Glutamatergic neuron (in vitro differentiated cells): ENCODE data around the gene NDUFAF8. TPM values are rescaled to one million over a fixed set of nuclear protein-coding genes. Genes with fewer than 3 reads are reported as not detected.

ENCODE experiments used
- DNase-seq: peaks from one replicate; pipeline ENCODE4 v3.0.0; 2022
- H3K27ac Mint-ChIP-seq: one replicate; pipeline ENCODE4 v1.8.0; 2020; ENCODE audit warnings: mild to moderate bottlenecking, mixed read lengths, inconsistent platforms; ENCODE audit not compliant: unreplicated experiment
- H3K27me3 Mint-ChIP-seq: one replicate; pipeline ENCODE4 v1.8.0; 2020; ENCODE audit warnings: mild to moderate bottlenecking, moderate library complexity, mixed read lengths, inconsistent platforms; ENCODE audit not compliant: unreplicated experiment
- H3K36me3 Mint-ChIP-seq: one replicate; pipeline ENCODE4 v1.8.0; 2020; ENCODE audit warnings: mild to moderate bottlenecking, mixed read lengths, inconsistent platforms; ENCODE audit not compliant: unreplicated experiment
- H3K4me1 Mint-ChIP-seq: one replicate; pipeline ENCODE4 v1.8.0; 2020; ENCODE audit warnings: mild to moderate bottlenecking, low read depth, mixed read lengths, inconsistent platforms; ENCODE audit not compliant: unreplicated experiment
- H3K4me3 Mint-ChIP-seq: one replicate; pipeline ENCODE4 v1.8.0; 2020; ENCODE audit warnings: mild to moderate bottlenecking, mixed read lengths, inconsistent platforms; ENCODE audit not compliant: unreplicated experiment
- H3K9me3 Mint-ChIP-seq: one replicate; pipeline ENCODE4 v1.8.0; 2020; ENCODE audit warnings: mild to moderate bottlenecking, moderate library complexity, mixed read lengths, inconsistent platforms; ENCODE audit not compliant: unreplicated experiment
- CTCF ChIP-seq: fragments of 200-600 bp; sonication (generic); IDR thresholded peaks from one replicate; pipeline ENCODE4 v1.5.0; 2021; ENCODE audit not compliant: partially characterized antibody, unreplicated experiment
- total RNA-seq: library from RNA; stranded (reverse); fragmentation: NEBNext Ultra II Directional; extraction: Animal tissue kit (Norgen Biotek cat#: 25700); gene quantifications from one replicate; pipeline ENCODE4 v1.2.1, GENCODE V29; 2021; ENCODE audit not compliant: unreplicated experiment

The NDUFAF8 gene
- total RNA-seq, 1 donor from 2014 or later, result 31.5 TPM

DNA sequence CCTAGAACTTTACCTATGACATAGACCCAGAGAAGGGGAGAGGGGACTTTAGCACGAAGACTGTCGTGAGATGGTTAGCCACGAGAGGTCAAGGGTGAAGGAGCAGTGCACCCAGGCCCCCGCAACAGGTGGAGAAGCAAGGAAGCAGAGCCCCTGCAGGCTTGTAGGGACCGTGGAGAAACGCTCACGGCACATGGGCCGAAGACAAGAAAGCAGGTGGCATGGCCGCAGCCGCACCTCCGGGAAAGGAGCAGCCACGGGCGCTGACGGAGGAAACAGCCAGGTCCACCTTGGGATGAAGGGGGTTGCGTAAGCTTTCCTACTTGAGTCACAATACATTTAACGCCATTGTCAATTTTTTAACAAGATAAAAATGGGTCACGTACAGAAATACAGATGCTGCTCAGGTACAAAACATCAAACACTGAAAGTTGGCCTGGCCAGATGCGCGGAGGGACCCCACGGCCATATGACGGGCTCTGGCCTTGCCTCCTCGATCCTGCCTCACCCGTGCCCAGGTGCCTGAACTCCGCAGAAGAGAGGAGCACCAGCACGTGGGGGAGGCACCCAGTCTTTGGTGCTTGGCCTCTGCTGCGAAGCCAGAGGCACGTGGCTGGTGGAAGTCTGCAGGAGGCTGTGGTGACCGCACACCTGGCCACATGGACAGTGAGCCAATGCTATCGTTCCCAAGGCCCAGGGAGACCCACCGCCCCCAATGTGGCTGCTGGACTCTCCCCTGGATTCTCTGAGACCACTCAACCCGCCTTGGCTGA is 34.8 kb downstream of the NDUFAF8 start:
- Mint-ChIP-seq H3K4me1 (no peaks in the 10 kb centered on the region), H3K27ac (no peak overlapping the region), H3K27me3 (peaks cover 2% of the 10 kb centered on the region), H3K9me3 (peaks cover 3% of the 10 kb centered on the region), H3K4me3 (no peak overlapping the region), H3K36me3 (peaks cover 8% of the 10 kb centered on the region)
- DNase-seq, result no peak
- no peak for TF ChIP-seq CTCF

GRCh38 chr17:81274471-81274855 is 35.3 kb downstream of the NDUFAF8 start:
- H3K4me1 Mint-ChIP-seq, result no peaks in the 10 kb centered on the region
- H3K4me3 Mint-ChIP-seq, result no peak overlapping the region
- peaks cover 2% of the 10 kb centered on the region for H3K27me3 Mint-ChIP-seq
- H3K9me3 Mint-ChIP-seq, result peaks cover 3% of the 10 kb centered on the region
- H3K27ac Mint-ChIP-seq, result no peak overlapping the region
- no peak for DNase-seq
- no peak for TF ChIP-seq CTCF
- peaks cover 5% of the 10 kb centered on the region for H3K36me3 Mint-ChIP-seq

DNA sequence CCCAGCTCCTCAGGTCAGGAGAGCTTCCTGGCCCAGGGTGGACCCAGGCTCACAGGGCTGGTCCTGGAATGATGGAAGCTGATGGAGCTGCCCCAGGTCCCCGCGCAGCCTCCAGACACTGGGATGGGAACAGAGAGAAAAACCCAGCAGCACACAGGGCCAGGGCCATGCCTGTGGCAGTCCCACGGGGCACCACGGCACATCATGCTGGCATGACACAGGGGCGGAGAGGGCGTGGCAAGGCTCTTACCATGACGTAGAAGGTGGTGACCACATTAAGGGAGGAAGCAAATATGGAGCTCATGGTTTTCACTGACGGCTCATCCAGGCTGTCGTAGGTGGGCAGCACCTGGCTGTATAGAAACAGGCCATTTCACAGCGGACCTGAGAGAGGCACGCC is 37.7 kb downstream of the NDUFAF8 start:
- Mint-ChIP-seq H3K27me3 (peaks cover 5% of the 10 kb centered on the region), H3K4me3 (no peak overlapping the region), H3K4me1 (no peaks in the 10 kb centered on the region), H3K9me3 (peaks cover 7% of the 10 kb centered on the region), H3K36me3 (peaks cover 5% of the 10 kb centered on the region), H3K27ac (no peak overlapping the region)
- no peak for TF ChIP-seq CTCF
- DNase-seq, result no peak

- peaks cover 5% of the 10 kb centered on the region for H3K27me3 Mint-ChIP-seq
- no peak overlapping the region for H3K27ac Mint-ChIP-seq
- H3K4me1 Mint-ChIP-seq, result no peaks in the 10 kb centered on the region
- no peak overlapping the region for H3K4me3 Mint-ChIP-seq
- H3K36me3 Mint-ChIP-seq, result peaks cover 5% of the 10 kb centered on the region
- DNase-seq, result no peak
- TF ChIP-seq CTCF, result no peak
- H3K9me3 Mint-ChIP-seq, result peaks cover 7% of the 10 kb centered on the region
These were observed 38.3 kb downstream of the NDUFAF8 start for GRCh38 chr17:81277421-81277820.

DNA sequence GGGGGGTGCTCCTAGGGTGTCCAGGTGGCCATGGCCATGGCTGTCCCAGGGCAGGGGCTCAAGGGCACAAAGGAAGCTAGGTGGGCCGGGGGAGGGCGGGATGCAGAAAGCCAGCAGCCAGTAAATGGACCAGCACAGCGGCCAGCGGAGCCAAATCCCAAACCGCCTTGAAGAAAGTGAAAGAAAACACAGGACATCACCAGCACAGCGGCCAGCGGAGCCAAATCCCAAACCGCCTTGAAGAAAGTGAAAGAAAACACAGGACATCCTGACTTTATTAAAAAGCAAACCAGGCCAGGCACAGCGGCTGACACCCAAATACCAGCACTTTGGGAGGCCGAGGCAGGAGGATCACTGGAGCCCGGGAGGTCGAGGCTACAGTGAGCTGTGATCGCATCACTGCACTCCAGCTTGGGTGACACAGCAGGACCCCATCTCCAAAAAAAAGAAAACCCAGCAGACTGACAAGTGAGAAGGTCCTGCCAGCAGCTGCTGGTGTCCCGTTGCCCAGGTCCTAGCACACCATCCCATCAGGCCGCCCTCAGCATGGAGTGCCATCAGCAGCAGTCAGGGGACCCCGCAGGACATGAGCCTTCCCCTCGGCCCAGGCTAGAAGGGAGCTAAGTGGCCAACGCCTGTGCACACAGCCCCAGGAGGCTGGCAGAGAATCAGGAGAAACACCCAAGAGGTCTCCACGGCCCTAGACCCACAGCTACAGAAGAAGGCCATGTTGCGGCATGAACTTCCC is 39.0 kb downstream of the NDUFAF8 start:
- peaks cover 5% of the 10 kb centered on the region for H3K36me3 Mint-ChIP-seq

More for the DNA sequence above, 39.0 kb downstream of the NDUFAF8 start:
- no peak for TF ChIP-seq CTCF
- H3K27ac Mint-ChIP-seq, result no peak overlapping the region
- H3K27me3 Mint-ChIP-seq, result peaks cover 5% of the 10 kb centered on the region
- no peak overlapping the region for H3K4me3 Mint-ChIP-seq
- no peaks in the 10 kb centered on the region for H3K4me1 Mint-ChIP-seq
- no peak for DNase-seq
- H3K9me3 Mint-ChIP-seq, result peaks cover 7% of the 10 kb centered on the region
